Gastrocnemius medialis (tissue), 4 donors: ENCODE results near the gene NXN.

Experiments
- CTCF ChIP-seq, 5 experiments: fragments of 450-650 bp in 3 of 5; fragments of 200-600 bp in 2 of 5; sonication (generic) in 2 of 5; IDR thresholded peaks in 4 of 5; conservative IDR thresholded peaks in 1 of 5; 1 replicate in 4 of 5; 2 replicates in 1 of 5; pipeline ENCODE4 v1.5.1; 2016 to 2019; ENCODE audit warnings: antibody characterized with exemption in 5 of 5, mild to moderate bottlenecking in 3 of 5, moderate library complexity in 3 of 5
- POLR2A ChIP-seq, 2 donors: fragments of 450-650 bp; IDR thresholded peaks; one replicate each; pipeline ENCODE4 v1.6.1; 2017; ENCODE audit warnings: antibody characterized with exemption in 2 of 2, mild to moderate bottlenecking in 2 of 2, moderate library complexity in 2 of 2

DNA sequence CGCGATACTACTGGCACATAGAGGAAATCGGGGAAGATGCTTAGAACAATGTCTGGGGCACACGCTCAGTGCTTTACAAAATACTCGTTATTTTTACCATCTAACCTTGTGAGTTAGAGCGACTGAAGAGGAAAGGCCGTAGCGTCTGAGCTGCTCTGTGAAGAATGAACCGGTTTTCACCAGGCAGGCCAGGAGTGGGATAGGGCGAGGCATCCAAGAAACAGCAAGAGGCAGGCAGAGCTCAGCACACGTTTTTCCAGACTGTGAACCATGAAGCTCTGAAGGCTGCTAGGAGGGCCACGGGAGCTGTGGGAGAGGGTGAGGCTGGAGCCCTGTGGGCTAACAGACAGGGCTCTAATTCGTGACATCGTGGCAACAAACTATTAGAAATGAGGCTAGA, 101.9 kb downstream of the NXN start:
- TF ChIP-seq CTCF (IDR thresholded peaks at IDR 0.05 in 4 of 5, conservative IDR thresholded peaks at IDR 0.05 in 1 of 5) (no peak), POLR2A (IDR thresholded peaks at IDR 0.05) (no peak)
